ENCODE results near the gene MSI2. TPM values are rescaled to one million over a fixed set of nuclear protein-coding genes. Genes with fewer than 3 reads are reported as not detected.

The MSI2 gene
- total and polyA plus RNA-seq, 9 of the 15 experiments (the other 6 are each of a cell fraction or from before 2014, with no cell fraction given) = 4.6 to 61.8 (median 42.4) TPM

GRCh38 chr17:57682701-57683100, 426.4 kb downstream of the MSI2 start:
- WGBS (ENCODE audit: insufficient coverage, low coverage, missing lambda C conversion rate) = 86% methylated on average over 14 of the region's 16 CpGs
- DNase-seq (ENCODE audit: extremely low read depth in 1 of 4, low spot score in 3 of 4) (no peak), FAIRE-seq (no peak), ATAC-seq (no peak)
- no peaks in the 10 kb centered on the region for H3K36me3 ChIP-seq (ENCODE audit: control insufficient read depth, insufficient read depth, low read length)
- no peak overlapping the region for H3K27ac ChIP-seq (ENCODE audit: extremely low read depth, low read depth, low read length)
- H3K4me1 ChIP-seq (replicated peaks in 1 of 2; ENCODE audit: control insufficient read depth in 2 of 2, insufficient read depth in 2 of 2, low read length in 2 of 2) = no peaks in the 10 kb centered on the region
- H3K79me2 ChIP-seq (ENCODE audit: control insufficient read depth, insufficient read depth, low read length) = no peaks in the 10 kb centered on the region
- no peaks in the 10 kb centered on the region for H4K20me1 ChIP-seq (replicated peaks; ENCODE audit: control insufficient read depth, insufficient read depth, low read length)
- ChIA-PET CTCF (ENCODE audit: low intra/inter-chr PET ratio) (no interaction called here), POLR2A (no interaction called here)
- no TSS peak for BruUV-seq (replicated peaks)
- no peaks in the 10 kb centered on the region for H3K9me3 ChIP-seq (replicated peaks; ENCODE audit: control insufficient read depth, insufficient read depth, low read depth, low read length)
- intact Hi-C loops (cut with micrococcal nuclease) = no loop called here
- H3K4me3 ChIP-seq = no peak overlapping the region
- no peaks in the 10 kb centered on the region for H3K27me3 ChIP-seq (ENCODE audit: control insufficient read depth in 2 of 2, insufficient read depth in 2 of 2, low read length in 2 of 2)
- TF ChIP-seq ZNF785 (CRISPR knock-in tag; IDR thresholded peaks at IDR 0.05) (no peak), RBM15 (IDR thresholded peaks at IDR 0.05; ENCODE audit: insufficient read depth, low read length) (no peak), HNRNPUL1 (IDR thresholded peaks at IDR 0.05; ENCODE audit: low read length) (no peak)
- no peak overlapping the region for H3K4me2 ChIP-seq (ENCODE audit: insufficient read depth, low read length)
- no peak overlapping the region for H3K9ac ChIP-seq (ENCODE audit: insufficient read depth in 1 of 2, low read depth in 2 of 2, low read length in 2 of 2)
- H2AFZ ChIP-seq (ENCODE audit: low read depth, low read length) = no peak overlapping the region
- no peaks in the 10 kb centered on the region for H3K9me1 ChIP-seq (ENCODE audit: control insufficient read depth, insufficient read depth, low read length)
- in situ Hi-C loops (cut with MboI) = no loop called here

DNA sequence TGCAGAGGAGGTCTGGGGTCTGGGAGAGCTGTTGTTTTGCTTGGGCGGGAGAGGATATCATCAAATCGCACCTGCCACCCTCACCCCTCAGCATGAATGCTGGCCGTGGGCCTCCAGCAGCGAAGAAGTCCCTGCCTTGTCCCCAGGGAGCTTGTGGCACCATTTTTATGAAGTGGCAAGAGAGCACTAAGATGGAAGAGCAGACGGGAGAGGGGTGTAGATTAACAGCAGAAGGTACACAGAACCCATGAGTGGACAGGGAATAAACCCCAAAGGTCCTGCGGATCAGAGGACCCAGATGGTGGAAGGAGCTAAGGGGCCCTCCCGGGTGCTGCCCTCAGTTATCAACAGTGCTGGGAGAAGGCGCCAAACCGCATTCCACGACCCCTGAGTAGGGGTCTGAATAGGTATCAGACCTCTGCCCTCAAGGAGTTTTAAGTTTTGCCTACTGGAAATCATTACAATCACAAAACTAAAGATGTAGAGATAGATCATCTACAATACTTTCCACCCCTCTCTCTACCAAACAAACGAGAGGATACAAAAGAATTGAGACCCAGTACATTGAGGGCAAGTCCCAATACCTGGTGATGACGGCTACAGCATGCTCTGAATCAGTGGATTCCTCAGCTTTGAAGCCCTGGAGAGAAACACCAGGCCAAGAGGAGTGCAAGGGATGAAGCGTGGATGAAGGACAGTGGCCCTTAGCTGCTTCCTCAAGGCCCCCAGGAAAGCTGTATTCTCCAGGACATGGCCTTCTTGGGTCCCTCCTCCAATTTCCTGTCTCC, 428.6 kb downstream of the MSI2 start:
- FAIRE-seq = no peak
- H2AFZ ChIP-seq (ENCODE audit: low read depth, low read length) = no peak overlapping the region

More for the DNA sequence above, 428.6 kb downstream of the MSI2 start:
- Histone ChIP-seq H3K4me3 (no peak overlapping the region), H3K4me2 (ENCODE audit: insufficient read depth, low read length) (no peak overlapping the region), H3K9me3 (replicated peaks; ENCODE audit: control insufficient read depth, insufficient read depth, low read depth, low read length) (no peaks in the 10 kb centered on the region), H3K27ac (ENCODE audit: extremely low read depth, low read depth, low read length) (no peak overlapping the region), H3K27me3 (ENCODE audit: control insufficient read depth in 2 of 2, insufficient read depth in 2 of 2, low read length in 2 of 2) (no peaks in the 10 kb centered on the region), H3K79me2 (ENCODE audit: control insufficient read depth, insufficient read depth, low read length) (no peaks in the 10 kb centered on the region), H3K4me1 (replicated peaks in 1 of 2; ENCODE audit: control insufficient read depth in 2 of 2, insufficient read depth in 2 of 2, low read length in 2 of 2) (no peaks in the 10 kb centered on the region), H3K36me3 (ENCODE audit: control insufficient read depth, insufficient read depth, low read length) (no peaks in the 10 kb centered on the region), H4K20me1 (replicated peaks; ENCODE audit: control insufficient read depth, insufficient read depth, low read length) (no peaks in the 10 kb centered on the region), H3K9ac (ENCODE audit: insufficient read depth in 1 of 2, low read depth in 2 of 2, low read length in 2 of 2) (no peak overlapping the region), H3K9me1 (ENCODE audit: control insufficient read depth, insufficient read depth, low read length) (no peaks in the 10 kb centered on the region)
- no peak for ATAC-seq
- DNase-seq (ENCODE audit: extremely low read depth in 1 of 4, low spot score in 3 of 4) = no peak
- intact Hi-C loops (cut with micrococcal nuclease) = no loop called here
- CTCF ChIA-PET (ENCODE audit: low intra/inter-chr PET ratio) = no interaction called here
- 61% methylated on average over 13 of the region's 13 CpGs for WGBS (ENCODE audit: insufficient coverage, low coverage, missing lambda C conversion rate)
- POLR2A ChIA-PET = interaction anchor here (1.7 kb wide), 1 partner anchor 11 kb away, joined by 5 read pairs; no protein-coding TSS in a partner anchor
- in situ Hi-C loops (cut with MboI) = no loop called here
- TF ChIP-seq ARID3A (IDR thresholded peaks at IDR 0.05; ENCODE audit: borderline replicate concordance, low read depth, low read length) (no peak), ZC3H8 (IDR thresholded peaks at IDR 0.05) (no peak)
- TF ChIP-seq, protein P1, sequence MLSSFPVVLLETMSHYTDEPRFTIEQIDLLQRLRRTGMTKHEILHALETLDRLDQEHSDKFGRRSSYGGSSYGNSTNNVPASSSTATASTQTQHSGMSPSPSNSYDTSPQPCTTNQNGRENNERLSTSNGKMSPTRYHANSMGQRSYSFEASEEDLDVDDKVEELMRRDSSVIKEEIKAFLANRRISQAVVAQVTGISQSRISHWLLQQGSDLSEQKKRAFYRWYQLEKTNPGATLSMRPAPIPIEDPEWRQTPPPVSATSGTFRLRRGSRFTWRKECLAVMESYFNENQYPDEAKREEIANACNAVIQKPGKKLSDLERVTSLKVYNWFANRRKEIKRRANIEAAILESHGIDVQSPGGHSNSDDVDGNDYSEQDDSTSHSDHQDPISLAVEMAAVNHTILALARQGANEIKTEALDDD (IDR thresholded peaks at IDR 0.05) = no peak
- no TSS peak for BruUV-seq (replicated peaks)

All from K562 (cell line).